Neural cell (in vitro differentiated cells): ENCODE data around the gene AP2A2. TPM values are rescaled to one million over a fixed set of nuclear protein-coding genes. Genes with fewer than 3 reads are reported as not detected.

Source experiments
- H2AFZ ChIP-seq: fragments of 200-600, 300-800 bp; sonication (generic), shearing (Covaris generic); 2 replicates; pipeline ENCODE4 v1.6.0; 2014; ENCODE audit warnings: low read depth, mild to moderate bottlenecking, antibody characterized with exemption, low read length, moderate library complexity
- H3F3A ChIP-seq: fragments of 200-600 bp; shearing (Covaris generic); 2 replicates; pipeline ENCODE4 v1.6.1; 2016; ENCODE audit warnings: mild to moderate bottlenecking, moderate library complexity, mixed read lengths, antibody characterized with exemption, low read length; ENCODE audit not compliant: insufficient read depth, poor library complexity, severe bottlenecking
- H3K27ac ChIP-seq: fragments of 200-600, 300-800 bp; sonication (generic), shearing (Covaris generic); 2 replicates; pipeline ENCODE4 v1.5.1; 2014; ENCODE audit warnings: mild to moderate bottlenecking, low read length, moderate library complexity
- H3K27me3 ChIP-seq: fragments of 300-800, 200-600 bp; sonication (generic), shearing (Covaris generic); 2 replicates; pipeline ENCODE4 v1.6.0; 2014; ENCODE audit warnings: mild to moderate bottlenecking, low read depth, low read length, moderate library complexity; ENCODE audit not compliant: insufficient read depth
- H3K36me3 ChIP-seq: fragments of 300-800, 200-600 bp; sonication (generic), shearing (Covaris generic); 2 replicates; pipeline ENCODE4 v1.5.1; 2014; ENCODE audit warnings: mild to moderate bottlenecking, antibody characterized with exemption, low read length, moderate library complexity; ENCODE audit not compliant: insufficient read depth
- H3K4me2 ChIP-seq: fragments of 300-800, 200-600 bp; sonication (generic), shearing (Covaris generic); 2 replicates; pipeline ENCODE4 v1.6.0; 2014; ENCODE audit warnings: mild to moderate bottlenecking, low read length
- H3K4me3 ChIP-seq: fragments of 300-800, 200-600 bp; sonication (generic), shearing (Covaris generic); 2 replicates; pipeline ENCODE4 v1.5.1; 2014; ENCODE audit warnings: mild to moderate bottlenecking, low read length, moderate library complexity
- H3K79me2 ChIP-seq: fragments of 200-600 bp; shearing (Covaris generic); replicated peaks from 2 replicates; pipeline ENCODE4 v1.6.0; 2014; ENCODE audit warnings: mild to moderate bottlenecking, low read length, moderate library complexity; ENCODE audit not compliant: insufficient read depth
- H3K9ac ChIP-seq: fragments of 300-800, 200-600 bp; sonication (generic), shearing (Covaris generic); 2 replicates; pipeline ENCODE4 v1.6.1; 2016; ENCODE audit warnings: mild to moderate bottlenecking, low read length, mixed read lengths
- H3K9me2 ChIP-seq: fragments of 200-600 bp; shearing (Covaris generic); 2 replicates; pipeline ENCODE4 v1.6.1; 2016; ENCODE audit warnings: mild to moderate bottlenecking, low read length, mixed read lengths; ENCODE audit not compliant: insufficient read depth
- H3K9me3 ChIP-seq: fragments of 200-600, 300-800 bp; sonication (generic), shearing (Covaris generic); 2 replicates; pipeline ENCODE4 v1.6.1; 2016; ENCODE audit warnings: mild to moderate bottlenecking, mixed run types, low read length, moderate library complexity, mixed read lengths
- H4K20me1 ChIP-seq: fragments of 200-600 bp; shearing (Covaris generic); 2 replicates; pipeline ENCODE4 v1.6.1; 2016; ENCODE audit warnings: mild to moderate bottlenecking, mixed run types; ENCODE audit not compliant: insufficient read depth
- CTCF ChIP-seq: fragments of 450-650 bp; IDR thresholded peaks from 2 replicates; pipeline ENCODE4 v1.5.1; 2014; ENCODE audit warnings: antibody characterized with exemption, mild to moderate bottlenecking, moderate library complexity; ENCODE audit not compliant: poor library complexity, severe bottlenecking
- EP300 ChIP-seq: fragments of 450-650 bp; conservative IDR thresholded peaks from 2 replicates; pipeline ENCODE4 v1.6.1; 2014; ENCODE audit warnings: antibody characterized with exemption, mild to moderate bottlenecking, moderate library complexity; ENCODE audit not compliant: poor library complexity, severe bottlenecking
- EZH2 ChIP-seq: fragments of 200-600, 300-800 bp; shearing (Covaris generic), sonication (generic); IDR thresholded peaks from 2 replicates; pipeline ENCODE4 v1.6.1; 2014; ENCODE audit warnings: antibody characterized with exemption, low read length, borderline replicate concordance, mild to moderate bottlenecking; ENCODE audit not compliant: insufficient read depth, poor library complexity, severe bottlenecking
- MXI1 ChIP-seq: fragments of 450-650 bp; conservative IDR thresholded peaks from 2 replicates; pipeline ENCODE4 v1.6.1; 2014; ENCODE audit warnings: antibody characterized with exemption, mild to moderate bottlenecking; ENCODE audit not compliant: poor library complexity, severe bottlenecking
- POLR2AphosphoS5 ChIP-seq: IDR thresholded peaks from 2 replicates; pipeline ENCODE4 v1.6.1; 2012
- RAD21 ChIP-seq: fragments of 450-650 bp; conservative IDR thresholded peaks from 2 replicates; pipeline ENCODE4 v1.6.1; 2014; ENCODE audit warnings: antibody characterized with exemption, mild to moderate bottlenecking, moderate library complexity
- REST ChIP-seq: IDR thresholded peaks from 2 replicates; pipeline ENCODE4 v1.6.1; 2012; ENCODE audit warnings: borderline replicate concordance
- SMC3 ChIP-seq: fragments of 450-650 bp; conservative IDR thresholded peaks from 2 replicates; pipeline ENCODE4 v1.6.1; 2014; ENCODE audit warnings: antibody characterized with exemption, mild to moderate bottlenecking, moderate library complexity; ENCODE audit not compliant: poor library complexity
- TAF1 ChIP-seq: IDR thresholded peaks from 2 replicates; pipeline ENCODE4 v1.6.1; 2012; ENCODE audit warnings: low read depth
- polyA plus RNA-seq: library from polyadenylated mRNA; depleted of rRNA; stranded (reverse); fragments of >200 nt; gene quantifications from 2 replicates; pipeline ENCODE4 v1.2.3, GENCODE V29; 2014

AP2A2 gene
- polyA plus RNA-seq, 1 donor from 2014 or later = 46.5 TPM

- H4K20me1 ChIP-seq = peaks cover 4% of the 10 kb centered on the region
- no peaks in the 10 kb centered on the region for H3F3A ChIP-seq
- no peaks in the 10 kb centered on the region for H3K9me2 ChIP-seq
- no peak overlapping the region for H3K27ac ChIP-seq
- no peaks in the 10 kb centered on the region for H3K9me3 ChIP-seq
- TF ChIP-seq POLR2AphosphoS5 (no peak), EZH2 (no peak), EP300 (no peak), TAF1 (no peak), MXI1 (no peak), REST (no peak), CTCF (no peak)
- no peak overlapping the region for H3K4me3 ChIP-seq
- H3K4me2 ChIP-seq = no peak overlapping the region
- peaks cover 16% of the 10 kb centered on the region for H3K79me2 ChIP-seq
- no peak overlapping the region for H2AFZ ChIP-seq
- no peak overlapping the region for H3K9ac ChIP-seq
- no peaks in the 10 kb centered on the region for H3K36me3 ChIP-seq
- no peaks in the 10 kb centered on the region for H3K27me3 ChIP-seq
Measured at GRCh38 chr11:959027-959426, 33.4 kb downstream of the AP2A2 start.

DNA sequence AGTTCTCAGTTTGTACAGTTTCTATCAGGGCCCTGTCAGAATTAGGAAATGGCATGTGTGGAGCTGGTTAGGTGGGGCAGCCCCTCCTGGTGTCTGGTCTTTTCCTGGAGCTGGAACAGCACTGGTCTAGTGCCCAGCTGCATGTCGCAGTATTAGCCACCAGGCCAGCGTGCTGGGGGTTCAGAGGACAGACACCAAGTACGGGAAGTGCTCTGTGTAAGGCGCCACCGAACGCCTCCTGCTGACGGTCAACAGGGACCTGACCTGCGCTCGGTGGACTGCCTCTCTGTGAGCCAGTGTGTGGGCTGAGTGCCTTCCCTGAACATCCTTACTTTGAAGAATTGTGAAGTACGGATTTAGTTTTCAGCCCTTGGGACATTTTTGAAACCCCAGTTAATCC is 33.9 kb downstream of the AP2A2 start:
- Histone ChIP-seq H3K36me3 (no peaks in the 10 kb centered on the region), H3K27ac (no peak overlapping the region), H3K27me3 (no peaks in the 10 kb centered on the region)

More for the DNA sequence above, 33.9 kb downstream of the AP2A2 start:
- no peak overlapping the region for H2AFZ ChIP-seq
- no peaks in the 10 kb centered on the region for H3F3A ChIP-seq
- H3K9me3 ChIP-seq = no peaks in the 10 kb centered on the region
- no peaks in the 10 kb centered on the region for H3K9me2 ChIP-seq
- H3K79me2 ChIP-seq = peaks cover 10% of the 10 kb centered on the region
- H3K9ac ChIP-seq = no peak overlapping the region
- peaks cover 4% of the 10 kb centered on the region for H4K20me1 ChIP-seq
- H3K4me3 ChIP-seq = no peak overlapping the region
- H3K4me2 ChIP-seq = no peak overlapping the region
- TF ChIP-seq EP300 (no peak), CTCF (no peak), MXI1 (no peak), POLR2AphosphoS5 (no peak), SMC3 (no peak), EZH2 (no peak), TAF1 (no peak), RAD21 (no peak), REST (no peak)
